H9 (cell line): ENCODE data around the gene RHOJ. TPM values are rescaled to one million over a fixed set of nuclear protein-coding genes. Genes with fewer than 3 reads are reported as not detected.

Experiments
- DNase-seq: peaks from one replicate; pipeline ENCODE4 v3.0.0-alpha.2; 2017
- H2AFZ ChIP-seq: one replicate; pipeline ENCODE4 v1.6.1; 2013; ENCODE audit warnings: mild to moderate bottlenecking, low read length, control low read depth, moderate library complexity
- H2AK5ac ChIP-seq: 2 replicates; pipeline ENCODE4 v1.6.1; 2013; ENCODE audit warnings: low read length, control low read depth, mixed read lengths; ENCODE audit not compliant: insufficient read length
- H2BK120ac ChIP-seq: one replicate; pipeline ENCODE4 v1.6.1; 2013; ENCODE audit warnings: low read depth, mild to moderate bottlenecking, low read length, control low read depth, inconsistent platforms; ENCODE audit not compliant: poor library complexity, severe bottlenecking
- H2BK12ac ChIP-seq: 2 replicates; pipeline ENCODE4 v1.6.1; 2013; ENCODE audit warnings: low read length, control low read depth, mixed read lengths, low read depth; ENCODE audit not compliant: insufficient read length
- H2BK15ac ChIP-seq: 2 replicates; pipeline ENCODE4 v1.6.1; 2013; ENCODE audit warnings: low read depth, low read length, control low read depth
- H2BK20ac ChIP-seq: one replicate; pipeline ENCODE4 v1.6.1; 2013; ENCODE audit warnings: low read depth, mild to moderate bottlenecking, low read length, control low read depth, inconsistent platforms; ENCODE audit not compliant: poor library complexity, severe bottlenecking
- H2BK5ac ChIP-seq: 2 replicates; pipeline ENCODE4 v1.6.1; 2013; ENCODE audit warnings: low read length, control low read depth, mixed read lengths; ENCODE audit not compliant: insufficient read length
- H3K14ac ChIP-seq: 2 replicates; pipeline ENCODE4 v1.6.1; 2013; ENCODE audit warnings: low read length, control low read depth; ENCODE audit not compliant: insufficient read depth
- H3K18ac ChIP-seq: 2 replicates; pipeline ENCODE4 v1.6.1; 2013; ENCODE audit warnings: low read depth, mild to moderate bottlenecking, mixed read lengths, low read length, control low read depth; ENCODE audit not compliant: insufficient read length
- H3K23ac ChIP-seq: 2 replicates; pipeline ENCODE4 v1.6.1; 2013; ENCODE audit warnings: low read length, control low read depth, mixed read lengths, low read depth; ENCODE audit not compliant: insufficient read length
- H3K23me2 ChIP-seq: 2 replicates; pipeline ENCODE4 v1.6.1; 2013; ENCODE audit warnings: low read depth, mild to moderate bottlenecking, mixed read lengths, low read length, control low read depth; ENCODE audit not compliant: insufficient read length, poor library complexity, severe bottlenecking
- H3K27ac ChIP-seq: 2 replicates; pipeline ENCODE4 v1.5.1; 2013; ENCODE audit warnings: low read length, control low read depth, mixed read lengths, low read depth; ENCODE audit not compliant: insufficient read length
- H3K27me3 ChIP-seq: 2 replicates; pipeline ENCODE4 v1.6.1; 2013; ENCODE audit warnings: low read length, control low read depth, inconsistent platforms; ENCODE audit not compliant: insufficient read depth
- H3K4ac ChIP-seq: 2 replicates; pipeline ENCODE4 v1.6.1; 2013; ENCODE audit warnings: low read depth, mild to moderate bottlenecking, control low read depth, inconsistent platforms, low read length, moderate library complexity
- H3K4me1 ChIP-seq: 2 replicates; pipeline ENCODE4 v1.6.1; 2013; ENCODE audit warnings: low read length, control low read depth, inconsistent platforms; ENCODE audit not compliant: insufficient read depth
- H3K4me2 ChIP-seq: 2 replicates; pipeline ENCODE4 v1.6.1; 2013; ENCODE audit warnings: low read length, control low read depth, mixed read lengths; ENCODE audit not compliant: insufficient read length, insufficient read depth
- H3K56ac ChIP-seq: 2 replicates; pipeline ENCODE4 v1.6.1; 2013; ENCODE audit warnings: low read depth, mild to moderate bottlenecking, mixed read lengths, low read length, control low read depth; ENCODE audit not compliant: insufficient read length
- H3K79me1 ChIP-seq: 2 replicates; pipeline ENCODE4 v1.6.1; 2013; ENCODE audit warnings: low read depth, mild to moderate bottlenecking, moderate library complexity, low read length, control low read depth, inconsistent platforms; ENCODE audit not compliant: insufficient read depth, poor library complexity, severe bottlenecking
- H3K79me2 ChIP-seq: 2 replicates; pipeline ENCODE4 v1.6.1; 2013; ENCODE audit warnings: low read length, control low read depth, inconsistent platforms; ENCODE audit not compliant: insufficient read depth
- H3K9ac ChIP-seq: 2 replicates; pipeline ENCODE4 v1.6.1; 2013; ENCODE audit warnings: low read length, control low read depth, mixed read lengths; ENCODE audit not compliant: insufficient read length; ENCODE audit errors: extremely low read depth
- H3K9me3 ChIP-seq: one replicate; pipeline ENCODE4 v1.6.1; 2013; ENCODE audit warnings: low read depth, low read length, inconsistent platforms; ENCODE audit not compliant: control insufficient read depth
- H3T11ph ChIP-seq: one replicate; pipeline ENCODE4 v1.6.1; 2013; ENCODE audit warnings: mild to moderate bottlenecking, low read length, control low read depth, inconsistent platforms
- H4K20me1 ChIP-seq: one replicate; pipeline ENCODE4 v1.6.1; 2013; ENCODE audit not compliant: control insufficient read depth, insufficient read length, insufficient read depth
- H4K5ac ChIP-seq: 2 replicates; pipeline ENCODE4 v1.6.1; 2013; ENCODE audit warnings: low read depth, mild to moderate bottlenecking, mixed read lengths, low read length, control low read depth; ENCODE audit not compliant: insufficient read length
- H4K8ac ChIP-seq: replicated peaks from 2 replicates; pipeline ENCODE4 v1.6.1; 2013; ENCODE audit warnings: low read length, control low read depth, mixed read lengths, low read depth; ENCODE audit not compliant: insufficient read length
- H4K91ac ChIP-seq: 2 replicates; pipeline ENCODE4 v1.6.1; 2013; ENCODE audit warnings: low read depth, mild to moderate bottlenecking, moderate library complexity, mixed read lengths, low read length, control low read depth; ENCODE audit not compliant: insufficient read length
- H3K27ac Mint-ChIP-seq, 3 experiments: 2 replicates in 2 of 3; 3 replicates in 1 of 3; pipeline ENCODE4 v1.8.0; 2020 to 2021; ENCODE audit warnings: mixed read lengths in 3 of 3, mild to moderate bottlenecking in 1 of 3, moderate library complexity in 1 of 3
- H3K27me3 Mint-ChIP-seq: 2 replicates; pipeline ENCODE4 v1.8.0; 2021; ENCODE audit warnings: low read depth, mild to moderate bottlenecking, moderate library complexity, mixed read lengths
- H3K36me3 Mint-ChIP-seq, 3 experiments: 2 replicates in 2 of 3; 3 replicates in 1 of 3; pipeline ENCODE4 v1.8.0; 2020 to 2021; ENCODE audit warnings: low read depth in 3 of 3, mixed read lengths in 3 of 3; ENCODE audit not compliant: insufficient read depth in 1 of 3
- H3K4me1 Mint-ChIP-seq, 2 experiments: 2 replicates each; pipeline ENCODE4 v1.8.0; 2020; ENCODE audit warnings: mixed read lengths in 2 of 2
- H3K4me3 Mint-ChIP-seq, 2 experiments: 2 replicates in 1 of 2; 3 replicates in 1 of 2; pipeline ENCODE4 v1.8.0; 2020 to 2021; ENCODE audit warnings: mild to moderate bottlenecking in 2 of 2, mixed read lengths in 2 of 2, moderate library complexity in 1 of 2
- H3K9me3 Mint-ChIP-seq, 2 experiments: 2 replicates in 1 of 2; 3 replicates in 1 of 2; pipeline ENCODE4 v1.8.0; 2020; ENCODE audit warnings: mild to moderate bottlenecking in 2 of 2, mixed read lengths in 2 of 2, moderate library complexity in 1 of 2
- CTCF ChIP-seq: fragments of 200-600 bp; sonication (generic); conservative IDR thresholded peaks from 3 replicates; pipeline ENCODE4 v1.8.0; 2021; ENCODE audit warnings: antibody characterized with exemption, mild to moderate bottlenecking
- WGBS: extraction: QIAGEN DNeasy Blood & Tissue Kit; methylation state at CpG from one replicate; pipeline ENCODE4 v1.1.7; 2013; ENCODE audit warnings: missing lambda C conversion rate, low lambda C conversion rate, mixed read lengths; ENCODE audit not compliant: insufficient read length; ENCODE audit errors: extremely low coverage; 5-methylcytosine and 5-hydroxymethylcytosine counted together
- total RNA-seq: library from RNA; stranded (reverse); gene quantifications from 2 replicates; pipeline ENCODE4 v1.2.1, GENCODE V29; 2021

The RHOJ gene
- total RNA-seq, 1 experiment from 2014 or later: not detected

GRCh38 chr14:63205044-63205575, 867 bp downstream of the RHOJ start:
- H3K56ac ChIP-seq: no peak overlapping the region
- no peaks in the 10 kb centered on the region for H3K79me2 ChIP-seq
- DNase-seq: no peak
- no peak overlapping the region for H2AK5ac ChIP-seq
- H3K18ac ChIP-seq: no peak overlapping the region
- no peaks in the 10 kb centered on the region for H3K79me1 ChIP-seq
- Mint-ChIP-seq H3K36me3 (no peaks in the 10 kb centered on the region), H3K4me3 (no peak overlapping the region), H3K9me3 (no peaks in the 10 kb centered on the region), H3K27me3 (no peaks in the 10 kb centered on the region), H3K27ac (no peak overlapping the region), H3K4me1 (peaks cover 0 to 5% of the 10 kb centered on the region in 2 experiments; a peak in 3 of 4 replicates)
- H2AFZ ChIP-seq: no peak overlapping the region
- H3K27me3 ChIP-seq: no peaks in the 10 kb centered on the region
- no peak overlapping the region for H2BK5ac ChIP-seq
- WGBS: no CpG with 5 or more reads among the region's 10 CpGs
- H3K23ac ChIP-seq: no peak overlapping the region
- no peak overlapping the region for H2BK15ac ChIP-seq
- no peak overlapping the region for H4K91ac ChIP-seq
- H2BK12ac ChIP-seq: no peak overlapping the region
- H4K20me1 ChIP-seq: no peaks in the 10 kb centered on the region
- no peak overlapping the region for H4K5ac ChIP-seq
- H3K27ac ChIP-seq: no peak overlapping the region
- no peak overlapping the region for H2BK20ac ChIP-seq
- no peak overlapping the region for H3K4ac ChIP-seq
- H3T11ph ChIP-seq: no peak overlapping the region
- H3K9ac ChIP-seq: no peak overlapping the region
- no peak overlapping the region for H3K14ac ChIP-seq
- H4K8ac ChIP-seq: no peak overlapping the region
- peak overlapping the region; percentile 18 for H3K4me2 ChIP-seq
- H3K23me2 ChIP-seq: no peaks in the 10 kb centered on the region
- H2BK120ac ChIP-seq: no peak overlapping the region
- H3K9me3 ChIP-seq: no peaks in the 10 kb centered on the region
- TF ChIP-seq CTCF: no peak
- peaks cover 3% of the 10 kb centered on the region; the same call in 1 of the 2 replicates for H3K4me1 ChIP-seq
